ENCODE results near the gene NEK11.

DNA sequence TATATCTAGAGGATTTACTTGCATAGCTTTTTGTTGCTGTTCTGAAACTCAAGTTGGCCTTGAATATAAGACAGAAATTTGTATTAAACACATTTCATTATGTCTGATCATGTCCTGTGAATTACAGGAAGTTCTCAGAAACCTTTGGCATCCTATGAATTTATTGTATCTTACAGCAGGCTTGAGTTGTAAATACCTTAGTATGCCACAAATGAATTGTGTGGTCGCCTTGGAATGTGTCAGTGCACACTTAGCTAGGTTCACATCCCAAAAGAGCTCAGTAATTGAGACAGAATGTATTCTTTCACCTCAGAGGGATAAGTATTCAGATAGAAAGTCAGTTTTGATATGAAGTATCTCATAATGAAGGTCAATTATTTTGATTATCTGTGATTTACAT is 83.4 kb downstream of the NEK11 start:
- TF ChIP-seq, protein P1, sequence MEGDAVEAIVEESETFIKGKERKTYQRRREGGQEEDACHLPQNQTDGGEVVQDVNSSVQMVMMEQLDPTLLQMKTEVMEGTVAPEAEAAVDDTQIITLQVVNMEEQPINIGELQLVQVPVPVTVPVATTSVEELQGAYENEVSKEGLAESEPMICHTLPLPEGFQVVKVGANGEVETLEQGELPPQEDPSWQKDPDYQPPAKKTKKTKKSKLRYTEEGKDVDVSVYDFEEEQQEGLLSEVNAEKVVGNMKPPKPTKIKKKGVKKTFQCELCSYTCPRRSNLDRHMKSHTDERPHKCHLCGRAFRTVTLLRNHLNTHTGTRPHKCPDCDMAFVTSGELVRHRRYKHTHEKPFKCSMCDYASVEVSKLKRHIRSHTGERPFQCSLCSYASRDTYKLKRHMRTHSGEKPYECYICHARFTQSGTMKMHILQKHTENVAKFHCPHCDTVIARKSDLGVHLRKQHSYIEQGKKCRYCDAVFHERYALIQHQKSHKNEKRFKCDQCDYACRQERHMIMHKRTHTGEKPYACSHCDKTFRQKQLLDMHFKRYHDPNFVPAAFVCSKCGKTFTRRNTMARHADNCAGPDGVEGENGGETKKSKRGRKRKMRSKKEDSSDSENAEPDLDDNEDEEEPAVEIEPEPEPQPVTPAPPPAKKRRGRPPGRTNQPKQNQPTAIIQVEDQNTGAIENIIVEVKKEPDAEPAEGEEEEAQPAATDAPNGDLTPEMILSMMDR (IDR thresholded peaks at IDR 0.05 in 8 of 11, conservative IDR thresholded peaks at IDR 0.05 in 3 of 11) = no peak
- TF ChIP-seq POLR2A (IDR thresholded peaks at IDR 0.05) = no peak
